Stimulated activated naive CD4-positive, alpha-beta T cell (primary cell): ENCODE data around the gene ANKS1A.
"Not testable (repeated sequence)": the region's sequence is repeated elsewhere in the genome, so short reads cannot be mapped to it uniquely, and the experiment has no call there.

Source experiments
- DNase-seq, 6 experiments: peaks; one replicate each; lab custom pipeline; 2025; lab: John Stamatoyannopoulos, UW

Gene ANKS1A

DNA sequence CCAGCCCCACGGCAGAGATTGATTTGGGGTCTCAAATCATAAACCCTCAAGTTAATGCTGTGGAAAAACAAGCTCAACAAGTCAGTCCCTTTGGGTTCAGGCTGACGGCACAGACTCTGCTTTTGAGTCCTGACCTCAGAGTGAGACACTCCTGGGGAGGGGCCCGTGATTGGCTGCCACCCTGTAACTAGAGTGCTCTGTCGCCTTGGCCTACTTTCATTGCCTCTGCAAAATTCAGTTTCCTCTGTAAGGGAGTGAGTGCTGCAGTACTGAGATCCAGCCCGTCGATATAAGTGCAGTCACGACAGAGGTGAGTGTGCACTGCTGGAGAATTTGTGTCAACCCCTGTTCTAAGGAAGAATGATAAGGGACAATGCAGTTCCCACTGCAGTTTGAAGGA, 105.6 kb downstream of the ANKS1A start:
- no peak for DNase-seq

GRCh38 chr6:34998417-34998816, 109.4 kb downstream of the ANKS1A start:
- not testable (repeated sequence) for DNase-seq

GRCh38 chr6:34999153-34999552, 110.1 kb downstream of the ANKS1A start:
- DNase-seq: not testable (repeated sequence)

- DNase-seq: not testable (repeated sequence)
Observed at GRCh38 chr6:34999962-35000361, 110.9 kb downstream of the ANKS1A start.

- DNase-seq: not testable (repeated sequence)
Observed at GRCh38 chr6:35001349-35001748, 112.3 kb downstream of the ANKS1A start.

GRCh38 chr6:35003886-35004530, 115.0 kb downstream of the ANKS1A start:
- DNase-seq: not testable (repeated sequence)

DNA sequence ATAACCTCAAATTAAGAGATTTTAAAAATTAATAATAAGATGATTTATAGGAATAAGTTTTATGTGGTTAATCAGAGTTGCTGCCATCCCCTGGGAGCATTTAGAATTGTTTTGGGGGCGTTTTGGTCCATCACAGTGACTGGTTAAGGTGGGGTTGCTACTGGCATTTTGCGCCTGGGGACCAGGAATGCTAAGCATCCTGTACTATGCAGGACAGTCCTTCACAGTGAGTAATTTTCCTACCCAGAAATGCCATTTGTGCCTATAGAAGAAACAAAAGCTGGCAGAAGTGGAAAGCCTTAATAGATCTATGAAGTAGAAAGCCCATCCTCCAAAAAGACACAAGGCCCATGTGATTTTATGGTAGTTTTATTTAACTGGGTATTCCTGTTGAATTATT, 118.0 kb downstream of the ANKS1A start:
- no peak for DNase-seq

- DNase-seq: no peak
Observed at GRCh38 chr6:35008858-35009257, 119.8 kb downstream of the ANKS1A start.

DNA sequence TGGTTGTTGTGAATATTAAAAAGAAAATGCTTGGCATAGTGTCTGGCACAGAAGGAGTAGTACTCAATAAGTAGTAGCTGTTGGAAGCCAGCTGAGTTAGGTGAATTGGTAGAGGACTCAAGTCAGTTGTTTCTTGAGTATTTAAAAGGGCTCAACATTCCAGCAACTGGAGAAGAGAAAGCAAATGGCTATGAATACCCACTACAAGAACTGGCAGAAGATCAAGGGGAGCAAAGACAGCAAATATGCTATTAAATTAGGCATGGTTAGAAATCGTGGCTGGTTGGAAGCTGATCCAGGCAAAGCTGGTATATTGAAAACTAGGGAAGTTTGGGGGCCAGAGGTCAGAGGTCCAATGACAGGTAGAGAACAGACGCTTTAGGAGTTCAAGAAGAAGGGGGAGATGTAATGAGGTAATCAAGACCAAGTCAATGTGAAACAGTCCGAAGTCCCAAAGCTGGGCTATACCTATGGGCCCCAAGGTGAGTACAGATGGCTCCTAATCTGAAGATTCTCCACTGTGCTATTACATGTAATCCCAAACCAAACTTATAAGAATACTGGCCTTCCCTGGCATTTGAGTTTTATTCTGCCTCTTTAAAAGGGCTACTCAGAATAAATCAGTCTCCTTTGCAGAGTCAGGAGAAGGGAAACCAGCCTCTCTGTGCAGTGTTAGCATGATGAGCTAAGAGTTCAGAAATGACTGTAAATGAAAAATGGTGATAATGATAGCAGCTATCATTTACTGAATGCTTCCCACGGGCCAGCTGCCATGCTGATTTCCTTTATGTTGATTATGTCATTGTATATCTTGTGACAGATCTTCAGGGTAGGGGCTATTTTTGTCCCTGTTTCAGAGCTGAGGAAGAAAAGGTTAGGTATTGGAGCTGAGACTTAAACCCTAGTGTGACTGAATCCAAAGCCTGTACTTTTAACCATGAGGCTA, 122.3 kb downstream of the ANKS1A start:
- no peak for DNase-seq

GRCh38 chr6:35013701-35014100, 124.6 kb downstream of the ANKS1A start:
- DNase-seq: no peak

DNA sequence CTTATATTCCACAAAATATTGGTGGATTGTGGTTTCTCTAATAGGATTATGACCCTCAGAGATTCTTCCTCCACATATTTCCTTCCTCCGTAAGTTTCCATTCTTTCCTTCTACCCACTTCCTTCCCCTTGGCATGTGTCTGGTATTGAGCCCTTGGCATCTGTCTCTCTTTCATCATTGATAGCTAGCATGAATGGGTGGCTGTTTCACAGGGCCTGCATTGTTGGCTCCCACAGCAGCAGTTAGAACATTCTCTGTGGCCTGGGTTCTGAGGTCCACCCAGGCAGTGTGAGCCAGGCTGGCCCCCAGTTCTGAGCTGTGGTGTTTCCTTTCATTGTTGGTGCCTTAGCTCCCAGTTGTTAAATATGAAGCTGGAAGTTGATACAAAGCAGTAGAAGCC, 125.3 kb downstream of the ANKS1A start:
- DNase-seq: no peak

GRCh38 chr6:35014786-35015185, 125.7 kb downstream of the ANKS1A start:
- no peak for DNase-seq

- DNase-seq: no peak
Observed at GRCh38 chr6:35015476-35015875, 126.4 kb downstream of the ANKS1A start.

GRCh38 chr6:35015996-35016395, 126.9 kb downstream of the ANKS1A start:
- no peak for DNase-seq

GRCh38 chr6:35016502-35017321, 127.7 kb downstream of the ANKS1A start:
- no peak for DNase-seq

DNA sequence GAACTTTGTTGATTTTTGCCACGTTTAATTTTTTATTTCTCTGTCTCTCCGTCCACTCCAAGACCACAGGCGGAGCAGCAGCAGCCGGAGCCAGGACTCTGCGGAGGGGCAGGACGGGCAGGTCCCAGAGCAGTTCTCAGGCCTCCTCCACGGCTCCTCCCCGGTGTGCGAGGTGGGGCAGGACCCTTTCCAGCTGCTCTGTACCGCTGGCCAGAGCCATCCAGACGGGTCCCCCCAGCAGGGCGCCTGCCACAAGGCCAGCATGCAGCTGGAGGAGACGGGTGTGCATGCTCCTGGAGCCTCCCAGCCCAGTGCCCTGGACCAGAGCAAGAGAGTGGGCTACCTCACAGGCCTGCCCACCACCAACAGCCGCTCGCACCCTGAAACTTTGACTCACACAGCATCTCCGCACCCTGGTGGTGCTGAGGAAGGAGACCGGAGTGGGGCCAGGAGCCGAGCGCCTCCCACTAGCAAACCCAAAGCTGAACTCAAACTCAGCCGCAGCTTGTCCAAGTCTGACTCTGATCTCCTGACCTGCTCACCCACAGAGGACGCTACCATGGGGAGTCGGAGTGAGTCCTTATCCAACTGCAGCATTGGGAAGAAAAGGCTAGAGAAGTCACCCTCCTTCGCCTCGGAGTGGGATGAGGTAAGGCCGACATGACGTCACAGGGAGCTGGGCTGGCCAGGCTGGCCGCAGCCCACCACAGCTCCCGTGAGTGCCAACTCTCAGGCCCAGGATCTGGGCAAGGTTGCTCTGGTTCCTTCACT, 128.5 kb downstream of the ANKS1A start:
- no peak for DNase-seq

GRCh38 chr6:35018182-35018519, 129.1 kb downstream of the ANKS1A start:
- no peak for DNase-seq

- DNase-seq: no peak
Observed at GRCh38 chr6:35018746-35019145, 129.7 kb downstream of the ANKS1A start.

GRCh38 chr6:35019171-35019570, 130.1 kb downstream of the ANKS1A start:
- DNase-seq: no peak

- no peak for DNase-seq
Observed at GRCh38 chr6:35019831-35020230, 130.8 kb downstream of the ANKS1A start.

- no peak for DNase-seq
Observed at GRCh38 chr6:35021004-35021403, 131.9 kb downstream of the ANKS1A start.
